Measurements from ENCODE around the gene RNF149.
"Not testable (repeated sequence)": the region's sequence is repeated elsewhere in the genome, so short reads cannot be mapped to it uniquely, and the experiment has no call there.

The RNF149 gene

GRCh38 chr2:101244373-101244772, 64.1 kb downstream of the RNF149 start:
- H3K4me1 Mint-ChIP-seq, H3K36me3 Mint-ChIP-seq, ATAC-seq, H3K27ac Mint-ChIP-seq, H3K27me3 Mint-ChIP-seq, H3K9me3 Mint-ChIP-seq, H3K4me3 Mint-ChIP-seq: not testable (repeated sequence)

GRCh38 chr2:101241158-101241557, 67.3 kb downstream of the RNF149 start:
- no peaks in the 10 kb centered on the region for H3K27me3 Mint-ChIP-seq
- H3K4me1 Mint-ChIP-seq, result peaks cover 14% of the 10 kb centered on the region
- ATAC-seq, result no peak
- no peak overlapping the region for H3K27ac Mint-ChIP-seq
- H3K9me3 Mint-ChIP-seq, result no peaks in the 10 kb centered on the region
- H3K4me3 Mint-ChIP-seq, result no peak overlapping the region
- H3K36me3 Mint-ChIP-seq, result no peaks in the 10 kb centered on the region

DNA sequence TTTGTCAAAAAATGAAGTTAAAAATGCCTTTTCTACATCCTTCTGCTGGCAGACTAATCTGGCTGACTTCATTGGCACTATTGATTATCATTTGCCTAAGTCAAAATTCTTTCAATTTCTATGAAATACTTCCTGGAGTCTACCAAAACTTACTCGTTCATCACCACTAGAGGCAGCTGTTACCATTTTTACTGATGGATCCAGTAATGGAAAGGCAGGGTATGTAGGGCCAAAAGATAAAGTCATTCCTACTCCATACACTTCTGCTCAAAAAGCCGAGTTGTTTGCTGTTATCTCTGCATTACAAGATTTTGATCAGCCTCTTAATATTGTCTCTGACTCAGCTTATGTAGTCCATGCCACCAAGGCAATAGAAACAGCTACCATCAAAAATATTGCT, 67.8 kb downstream of the RNF149 start:
- not testable (repeated sequence) for ATAC-seq, H3K9me3 Mint-ChIP-seq, H3K36me3 Mint-ChIP-seq, H3K27me3 Mint-ChIP-seq, H3K4me3 Mint-ChIP-seq
- Mint-ChIP-seq H3K4me1 (peaks cover 14% of the 10 kb centered on the region), H3K27ac (peak overlapping the region; percentile 53)

- not testable (repeated sequence) for H3K27me3 Mint-ChIP-seq, ATAC-seq, H3K9me3 Mint-ChIP-seq, H3K36me3 Mint-ChIP-seq, H3K27ac Mint-ChIP-seq, H3K4me3 Mint-ChIP-seq
- peaks cover 14% of the 10 kb centered on the region for H3K4me1 Mint-ChIP-seq
Observed at GRCh38 chr2:101239760-101240118, 68.8 kb downstream of the RNF149 start.

GRCh38 chr2:101238930-101239759, 69.4 kb downstream of the RNF149 start:
- Mint-ChIP-seq H3K9me3 (peaks cover 3% of the 10 kb centered on the region), H3K27ac (no peak overlapping the region), H3K4me3 (no peak overlapping the region), H3K4me1 (peaks cover 15% of the 10 kb centered on the region), H3K36me3 (peaks cover 4% of the 10 kb centered on the region), H3K27me3 (no peaks in the 10 kb centered on the region)
- ATAC-seq, result no peak

DNA sequence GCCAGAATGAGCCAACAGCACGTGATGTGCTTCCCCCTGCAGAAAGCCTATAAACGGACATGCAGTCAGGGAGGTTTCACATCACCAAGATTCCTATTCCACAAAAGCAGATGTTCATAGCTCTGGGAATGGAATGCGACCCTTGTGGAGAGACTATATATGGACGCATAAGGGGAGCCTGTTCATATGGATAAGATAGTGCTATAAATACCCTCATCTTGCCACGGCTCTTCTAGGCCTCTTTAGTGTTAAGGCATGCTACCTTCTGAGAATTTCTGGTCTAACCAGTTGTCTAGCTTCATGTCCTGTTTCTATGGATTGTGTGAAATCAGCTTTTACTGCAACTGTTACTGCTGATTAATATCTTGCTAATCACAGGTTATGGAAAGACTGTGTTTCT, 70.6 kb downstream of the RNF149 start:
- H3K36me3 Mint-ChIP-seq, H3K27ac Mint-ChIP-seq, H3K27me3 Mint-ChIP-seq, H3K9me3 Mint-ChIP-seq, ATAC-seq, H3K4me3 Mint-ChIP-seq: not testable (repeated sequence)
- peaks cover 19% of the 10 kb centered on the region for H3K4me1 Mint-ChIP-seq

DNA sequence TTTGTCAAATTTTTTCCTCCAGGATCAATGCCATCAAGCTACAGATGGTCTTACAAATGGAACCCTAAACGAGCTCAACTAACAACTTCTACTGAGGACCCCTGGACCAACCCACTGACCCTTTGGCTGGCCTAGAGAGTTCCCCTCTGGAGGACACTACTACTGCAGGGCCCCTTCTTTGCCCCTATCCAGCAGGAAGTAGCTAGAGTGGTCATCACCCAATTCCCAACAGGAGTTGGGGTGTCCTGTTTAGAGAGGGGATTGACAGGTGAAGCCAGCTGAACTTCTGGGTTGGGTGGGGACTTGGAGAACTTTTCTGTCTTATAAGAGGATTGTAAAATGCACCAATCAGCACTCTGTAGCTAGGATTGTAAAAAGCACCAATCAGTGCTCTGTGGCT, 72.5 kb downstream of the RNF149 start:
- H3K4me3 Mint-ChIP-seq, H3K27ac Mint-ChIP-seq, ATAC-seq, H3K9me3 Mint-ChIP-seq: not testable (repeated sequence)
- H3K36me3 Mint-ChIP-seq, result peaks cover 17% of the 10 kb centered on the region
- H3K4me1 Mint-ChIP-seq, result peaks cover 19% of the 10 kb centered on the region
- H3K27me3 Mint-ChIP-seq, result peaks cover 15% of the 10 kb centered on the region

DNA sequence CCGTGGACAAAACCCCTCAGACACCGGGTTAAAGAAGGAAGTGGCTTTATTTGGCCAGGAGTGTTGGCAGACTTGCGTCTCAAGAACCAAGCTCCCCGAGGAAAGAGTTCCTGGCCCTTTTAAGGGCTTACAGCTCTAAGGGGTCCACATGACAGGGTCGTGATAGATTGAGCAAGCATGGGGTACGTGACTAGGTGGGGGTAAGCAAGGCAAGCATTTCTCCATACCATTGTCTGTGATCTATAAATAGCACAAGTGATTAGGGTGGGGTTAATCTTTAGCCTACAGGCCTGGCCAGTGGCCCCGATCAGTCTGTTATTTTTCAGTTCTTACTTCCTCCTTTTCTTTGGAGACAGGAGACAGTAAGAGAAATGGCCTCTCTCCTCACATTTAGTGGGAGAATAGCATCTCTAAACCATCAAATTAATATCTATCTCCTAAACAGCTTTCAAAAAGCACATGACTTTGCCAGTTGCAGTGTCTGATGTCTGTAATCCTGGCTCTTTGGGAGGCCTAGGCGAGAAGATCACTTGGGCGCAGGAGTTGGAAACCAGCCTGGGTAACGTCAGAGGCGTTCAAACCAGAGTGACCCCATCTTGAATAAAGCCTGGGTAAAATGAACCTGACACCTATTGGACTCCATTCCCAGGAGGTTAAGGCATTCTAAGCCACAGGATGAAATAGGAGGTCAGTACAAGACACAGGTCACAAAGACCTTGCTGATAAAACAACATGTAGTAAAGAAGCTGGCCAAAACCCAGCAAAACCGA, 74.1 kb downstream of the RNF149 start:
- Mint-ChIP-seq H3K4me3 (no peak overlapping the region), H3K36me3 (peaks cover 17% of the 10 kb centered on the region), H3K27me3 (peaks cover 23% of the 10 kb centered on the region), H3K27ac (no peak overlapping the region), H3K4me1 (peaks cover 9% of the 10 kb centered on the region), H3K9me3 (peaks cover 5% of the 10 kb centered on the region)
- no peak for ATAC-seq

DNA sequence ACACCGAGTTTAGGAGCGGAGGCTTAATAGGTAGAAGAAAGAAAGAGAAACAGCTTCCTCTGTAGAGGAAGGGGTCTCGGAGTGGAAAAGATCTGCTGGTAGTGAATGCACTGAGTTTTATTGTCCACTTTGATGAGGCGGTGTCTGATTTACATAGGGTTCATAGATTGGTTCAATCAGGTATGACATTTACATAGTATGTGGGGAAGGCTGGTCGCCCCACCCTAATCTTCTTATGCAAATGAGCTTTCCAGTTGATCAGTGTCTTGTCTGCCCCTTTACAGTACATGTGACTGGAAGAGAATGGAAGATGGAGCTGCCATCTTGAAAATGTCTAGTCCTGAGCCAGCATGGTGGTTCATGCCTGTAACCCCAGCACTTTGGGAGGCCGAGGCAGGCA, 75.7 kb downstream of the RNF149 start:
- ATAC-seq, result no peak
- Mint-ChIP-seq H3K27me3 (peaks cover 34% of the 10 kb centered on the region), H3K27ac (no peak overlapping the region), H3K9me3 (peaks cover 8% of the 10 kb centered on the region), H3K4me1 (peaks cover 4% of the 10 kb centered on the region), H3K4me3 (no peak overlapping the region), H3K36me3 (peaks cover 17% of the 10 kb centered on the region)

DNA sequence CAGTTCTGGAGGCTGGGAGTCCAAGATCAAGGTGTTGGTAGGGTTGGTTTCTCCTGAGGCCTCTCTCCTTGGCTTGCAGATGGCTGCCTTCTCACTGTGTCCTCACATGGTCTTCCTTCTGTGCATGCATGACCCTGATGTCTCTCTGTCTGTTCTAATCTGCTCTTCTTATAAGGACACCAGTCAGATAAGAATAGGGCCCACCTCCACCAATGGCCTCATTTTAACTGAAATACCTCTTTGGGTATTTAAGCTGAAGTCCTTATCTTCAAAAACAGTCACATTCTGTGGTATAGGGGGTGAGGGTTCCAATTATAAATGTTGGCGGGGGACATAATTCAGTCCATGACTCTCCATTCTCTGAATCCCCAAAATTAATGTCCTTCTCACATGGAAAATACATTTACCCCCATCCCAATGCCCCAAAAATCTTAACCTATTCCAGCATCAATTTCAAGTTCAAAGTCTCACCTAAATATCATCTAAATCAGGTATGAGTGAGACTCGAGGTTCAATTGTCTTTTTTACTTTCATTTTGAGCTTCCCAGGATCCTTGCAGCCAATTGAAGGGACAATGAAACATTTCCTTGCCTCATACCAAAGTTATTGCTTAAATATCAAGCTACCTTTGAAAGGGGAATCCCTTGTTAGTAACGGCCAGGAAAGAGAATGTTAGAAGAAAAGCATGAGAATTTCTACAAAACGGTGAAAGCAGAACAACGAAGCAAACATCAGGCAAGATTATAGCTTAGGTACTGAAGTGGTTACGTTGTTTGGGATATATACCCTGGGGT, 76.4 kb downstream of the RNF149 start:
- H3K9me3 Mint-ChIP-seq, result peaks cover 8% of the 10 kb centered on the region
- ATAC-seq, result no peak
- no peak overlapping the region for H3K27ac Mint-ChIP-seq
- peaks cover 17% of the 10 kb centered on the region for H3K36me3 Mint-ChIP-seq
- H3K4me1 Mint-ChIP-seq, result peaks cover 4% of the 10 kb centered on the region
- no peak overlapping the region for H3K4me3 Mint-ChIP-seq
- H3K27me3 Mint-ChIP-seq, result peaks cover 38% of the 10 kb centered on the region

DNA sequence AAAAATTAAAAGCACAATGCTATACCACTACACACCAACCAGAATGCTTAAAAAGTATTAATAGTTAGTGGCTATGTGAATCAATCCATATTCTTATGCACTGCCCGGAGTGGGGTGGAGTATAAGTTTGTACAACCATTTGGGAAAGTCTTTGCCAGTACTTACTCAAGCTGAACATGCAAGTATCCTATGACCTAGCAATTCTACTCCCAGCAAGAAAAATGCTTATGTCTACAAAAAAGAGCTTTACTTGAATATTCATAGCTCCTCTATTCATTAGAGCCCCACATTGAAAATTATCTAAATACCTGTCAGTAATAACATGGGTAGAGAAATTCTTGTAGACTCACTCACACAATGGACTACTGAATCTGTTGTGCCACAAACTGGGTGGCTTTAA, 77.3 kb downstream of the RNF149 start:
- Mint-ChIP-seq H3K27me3 (peaks cover 47% of the 10 kb centered on the region), H3K4me3 (no peak overlapping the region)

DNA sequence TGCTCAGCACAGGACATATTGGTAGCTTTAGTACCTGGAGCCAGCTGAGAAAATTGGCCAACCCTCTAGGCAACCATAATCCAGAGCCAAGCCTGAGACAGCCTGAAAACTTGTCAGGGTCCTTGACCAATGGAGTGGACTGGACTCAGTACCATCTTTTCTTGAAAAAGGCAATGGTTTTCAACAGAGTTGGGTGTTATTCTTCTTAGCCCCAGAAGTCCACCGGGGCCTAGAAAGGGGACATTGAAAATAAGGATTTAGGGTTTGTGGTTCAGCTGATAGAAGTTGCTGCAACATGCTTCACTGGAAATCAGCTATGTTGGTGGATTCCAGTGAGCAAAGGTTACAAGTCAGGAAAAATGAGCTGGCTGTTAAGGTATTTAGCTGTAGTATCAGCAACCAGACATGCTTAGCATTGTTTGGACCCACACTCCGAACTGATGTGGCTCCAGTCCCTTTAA, 77.9 kb downstream of the RNF149 start:
- H3K36me3 Mint-ChIP-seq, result peaks cover 13% of the 10 kb centered on the region
- H3K27me3 Mint-ChIP-seq, result peaks cover 54% of the 10 kb centered on the region
- peaks cover 4% of the 10 kb centered on the region for H3K4me1 Mint-ChIP-seq
- H3K27ac Mint-ChIP-seq, result no peak overlapping the region
- H3K4me3 Mint-ChIP-seq, result no peak overlapping the region
- ATAC-seq, result no peak
- H3K9me3 Mint-ChIP-seq, result peaks cover 4% of the 10 kb centered on the region

More for the DNA sequence above, 77.3 kb downstream of the RNF149 start:
- H3K9me3 Mint-ChIP-seq, result peaks cover 8% of the 10 kb centered on the region
- H3K36me3 Mint-ChIP-seq, result peaks cover 17% of the 10 kb centered on the region
- no peak overlapping the region for H3K27ac Mint-ChIP-seq
- peaks cover 4% of the 10 kb centered on the region for H3K4me1 Mint-ChIP-seq
- no peak for ATAC-seq

All from stimulated activated memory B cell treated with anti-CD40 and anti-IgM and Interleukin-4, amounts not matched to agents 10 μg/mL and 1 μg/mL and 100 μg/mL, for 72 hours (primary cell).